Cardiac fibroblast (primary cell): ENCODE data around the gene SH3D19.

Experiments used
- DNase-seq, 2 donors: peaks; one replicate each; pipeline versions ENCODE4 v3.0.0 to v3.0.0-alpha.2; 2010; ENCODE audit warnings: low read depth in 2 of 2
- H3K4me3 ChIP-seq, 2 donors: replicated peaks in 1 of 2; 1 replicate in 1 of 2; 2 replicates in 1 of 2; pipeline ENCODE4 v1.5.1; 2011; ENCODE audit warnings: low read depth in 2 of 2, low read length in 2 of 2, mild to moderate bottlenecking in 2 of 2, moderate library complexity in 1 of 2
- TF ChIP-seq, protein P1 (sequence below): IDR thresholded peaks from one replicate; pipeline ENCODE4 v1.5.1; 2011; ENCODE audit warnings: low read depth, mild to moderate bottlenecking, low read length, inconsistent platforms

The SH3D19 gene

DNA sequence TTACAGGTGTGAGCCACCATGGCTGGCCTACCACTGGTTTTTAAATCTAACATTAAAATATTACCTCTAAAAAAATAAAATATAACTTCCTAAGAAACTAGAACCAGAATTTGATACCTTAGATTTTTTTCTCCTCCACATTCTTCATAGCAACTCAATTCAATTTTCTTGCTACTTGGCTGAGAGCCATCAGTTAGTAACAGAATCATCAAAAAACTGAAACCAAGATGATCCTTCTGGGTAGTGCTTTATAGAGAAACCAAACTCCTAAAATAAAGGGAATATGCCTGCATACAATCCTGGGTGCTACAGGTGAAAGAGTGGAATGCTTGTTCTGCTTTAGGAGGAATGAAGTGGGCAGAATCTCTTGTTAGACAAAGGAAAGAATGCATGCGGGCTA, 161.6 kb downstream of the SH3D19 start:
- TF ChIP-seq, protein P1, sequence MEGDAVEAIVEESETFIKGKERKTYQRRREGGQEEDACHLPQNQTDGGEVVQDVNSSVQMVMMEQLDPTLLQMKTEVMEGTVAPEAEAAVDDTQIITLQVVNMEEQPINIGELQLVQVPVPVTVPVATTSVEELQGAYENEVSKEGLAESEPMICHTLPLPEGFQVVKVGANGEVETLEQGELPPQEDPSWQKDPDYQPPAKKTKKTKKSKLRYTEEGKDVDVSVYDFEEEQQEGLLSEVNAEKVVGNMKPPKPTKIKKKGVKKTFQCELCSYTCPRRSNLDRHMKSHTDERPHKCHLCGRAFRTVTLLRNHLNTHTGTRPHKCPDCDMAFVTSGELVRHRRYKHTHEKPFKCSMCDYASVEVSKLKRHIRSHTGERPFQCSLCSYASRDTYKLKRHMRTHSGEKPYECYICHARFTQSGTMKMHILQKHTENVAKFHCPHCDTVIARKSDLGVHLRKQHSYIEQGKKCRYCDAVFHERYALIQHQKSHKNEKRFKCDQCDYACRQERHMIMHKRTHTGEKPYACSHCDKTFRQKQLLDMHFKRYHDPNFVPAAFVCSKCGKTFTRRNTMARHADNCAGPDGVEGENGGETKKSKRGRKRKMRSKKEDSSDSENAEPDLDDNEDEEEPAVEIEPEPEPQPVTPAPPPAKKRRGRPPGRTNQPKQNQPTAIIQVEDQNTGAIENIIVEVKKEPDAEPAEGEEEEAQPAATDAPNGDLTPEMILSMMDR = no peak
- H3K4me3 ChIP-seq = no peak overlapping the region
- no peak for DNase-seq

DNA sequence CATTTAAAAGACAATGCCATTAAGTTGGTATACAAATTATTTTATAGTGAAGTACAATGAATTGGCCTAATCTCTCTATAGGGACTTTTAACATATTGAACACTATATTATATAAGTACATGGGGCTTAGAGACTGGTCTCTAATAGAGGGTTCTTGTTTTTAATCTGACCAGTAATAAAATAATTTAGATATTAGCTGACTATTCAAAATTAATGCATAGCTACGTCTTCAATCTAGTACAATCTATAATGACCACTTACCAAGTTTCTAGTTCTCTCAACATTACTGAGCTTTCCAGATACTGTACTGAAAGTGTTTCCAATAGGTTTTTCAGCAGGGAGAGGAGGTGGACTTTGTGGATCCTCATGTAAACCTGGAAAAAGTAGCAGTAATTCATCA, 166.4 kb downstream of the SH3D19 start:
- TF ChIP-seq, protein P1 = no peak
- no peak overlapping the region for H3K4me3 ChIP-seq
- DNase-seq = no peak

DNA sequence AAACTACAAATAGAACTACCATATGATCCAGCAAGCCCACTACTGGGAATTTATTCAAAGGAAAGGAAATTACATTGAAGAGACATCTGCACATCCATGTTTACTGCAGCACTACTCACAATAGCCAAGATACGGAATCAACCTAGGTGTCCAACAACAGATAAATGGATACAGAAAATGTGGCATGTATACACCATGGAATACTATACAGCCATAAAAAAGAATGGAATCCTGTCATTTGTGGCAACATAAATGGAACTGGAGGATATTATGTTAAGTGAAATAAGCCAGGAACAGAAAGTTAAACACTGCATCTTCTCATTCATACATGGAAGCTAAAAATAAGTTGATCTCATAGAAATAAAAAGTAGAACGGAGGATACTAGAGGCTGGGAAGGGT, 167.9 kb downstream of the SH3D19 start:
- DNase-seq = no peak
- TF ChIP-seq, protein P1 = no peak
- H3K4me3 ChIP-seq = no peak overlapping the region

DNA sequence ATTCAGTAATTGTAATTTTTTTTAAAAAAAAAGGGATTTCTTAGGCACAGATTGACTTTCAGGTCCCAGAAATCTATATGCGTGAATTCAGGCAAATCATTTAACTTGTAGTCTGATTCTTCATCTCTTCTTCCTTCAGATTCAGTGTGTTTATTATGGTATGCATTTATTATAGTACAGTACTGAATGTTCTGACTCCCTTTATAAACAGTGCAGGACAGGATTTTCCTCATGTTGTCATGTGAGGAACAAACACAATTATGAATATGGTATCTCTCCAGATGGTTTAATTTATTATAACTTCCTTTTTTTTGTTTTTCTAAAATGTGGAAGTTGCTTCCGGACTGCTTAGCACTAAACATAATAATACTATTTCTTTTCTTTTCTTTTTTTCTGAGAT, 171.8 kb downstream of the SH3D19 start:
- no peak overlapping the region for H3K4me3 ChIP-seq
- DNase-seq = no peak
- TF ChIP-seq, protein P1 = no peak

DNA sequence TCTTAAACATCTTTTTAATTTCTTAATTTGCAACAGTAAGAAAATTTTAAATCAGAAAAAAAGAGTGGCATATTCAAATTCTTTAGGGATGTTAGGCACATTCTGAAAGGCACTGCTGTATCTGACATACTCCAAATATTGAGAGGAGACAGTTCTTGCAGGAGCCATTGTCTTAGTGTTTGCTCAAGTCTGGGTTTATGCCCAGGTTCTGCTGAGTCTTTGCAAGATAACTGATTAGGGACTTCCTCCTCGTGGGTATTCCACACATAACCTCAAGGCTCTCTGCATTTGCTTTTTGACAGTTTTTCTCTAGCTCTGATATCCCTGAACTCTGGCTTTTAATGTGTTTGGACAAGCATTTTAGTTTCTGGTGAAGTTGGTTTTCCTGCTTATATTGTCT, 173.4 kb downstream of the SH3D19 start:
- TF ChIP-seq, protein P1 = no peak
- no peak overlapping the region for H3K4me3 ChIP-seq
- DNase-seq = peak; percentile 13 to 69

DNA sequence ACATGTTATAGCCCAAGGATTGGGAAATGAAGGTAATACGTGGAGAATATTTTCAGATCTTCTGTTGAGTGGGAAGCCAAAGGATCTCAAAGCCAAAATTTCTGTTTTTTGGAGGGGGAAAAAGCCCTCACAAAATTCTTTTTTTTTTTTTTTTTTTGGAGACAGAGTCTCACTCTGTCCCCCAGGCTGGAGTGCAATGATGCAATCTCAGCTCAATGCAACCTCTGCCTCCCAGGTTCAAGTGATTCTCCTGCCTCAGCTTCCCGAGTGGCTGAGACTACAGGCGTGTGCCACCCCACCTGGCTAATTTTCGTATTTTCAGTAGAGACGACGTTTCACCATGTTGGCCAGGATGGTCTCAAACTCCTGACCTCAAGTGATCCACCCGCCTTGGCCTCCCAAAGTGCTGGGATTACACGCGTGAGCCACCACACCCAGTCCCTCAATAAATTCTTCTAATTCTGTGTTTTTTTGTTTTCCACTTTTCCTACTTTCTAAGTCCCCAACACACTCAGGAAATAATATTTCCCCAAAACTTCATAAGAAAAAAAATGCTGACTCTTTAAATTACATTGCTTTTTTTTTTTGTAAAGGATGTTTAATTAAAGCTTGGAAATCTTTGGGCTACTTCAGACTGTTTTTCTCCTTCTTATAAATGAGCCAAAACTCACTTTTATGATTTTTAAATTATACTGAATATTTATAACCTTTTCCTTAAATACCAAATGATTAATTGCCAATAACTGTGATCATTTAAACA, 174.4 kb downstream of the SH3D19 start:
- DNase-seq = no peak
- TF ChIP-seq, protein P1 = no peak
- H3K4me3 ChIP-seq = no peak overlapping the region

DNA sequence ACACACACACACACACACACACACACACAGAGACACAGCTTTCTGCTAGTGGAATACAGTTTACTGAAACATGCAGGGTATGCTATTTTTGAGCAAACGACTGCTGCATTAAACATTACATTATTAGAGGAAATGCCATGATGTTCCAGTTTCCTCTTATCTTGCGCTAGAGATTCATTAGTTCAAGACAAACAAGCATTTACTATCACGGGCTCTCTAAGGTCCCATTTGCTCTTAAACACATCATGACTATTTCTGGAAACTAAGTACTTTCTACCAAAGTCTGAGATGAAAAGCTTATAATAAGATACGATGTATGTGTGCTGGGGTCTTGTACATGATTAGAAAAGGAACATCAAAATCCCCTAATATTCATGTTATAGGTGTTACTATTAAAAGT, 177.1 kb downstream of the SH3D19 start:
- no peak overlapping the region for H3K4me3 ChIP-seq
- TF ChIP-seq, protein P1 = no peak
- no peak for DNase-seq
